NCI-H146 (cell line): ENCODE results near the gene ADAMTS16.

Experiments used
- DNase-seq: peaks from one replicate; lab custom pipeline; 2025; lab: John Stamatoyannopoulos, UW

ADAMTS16 gene

GRCh38 chr5:5287419-5287818 lies 147.3 kb downstream of the ADAMTS16 start:
- no peak for DNase-seq

GRCh38 chr5:5288201-5288600 lies 148.1 kb downstream of the ADAMTS16 start:
- no peak for DNase-seq

- no peak for DNase-seq
Observed at GRCh38 chr5:5289537-5289936, 149.4 kb downstream of the ADAMTS16 start.

- no peak for DNase-seq
Observed at GRCh38 chr5:5290674-5291334, 150.7 kb downstream of the ADAMTS16 start.

GRCh38 chr5:5291357-5291756 lies 151.2 kb downstream of the ADAMTS16 start:
- no peak for DNase-seq

- no peak for DNase-seq
Observed at GRCh38 chr5:5293029-5293428, 152.9 kb downstream of the ADAMTS16 start.

GRCh38 chr5:5294429-5294828 lies 154.3 kb downstream of the ADAMTS16 start:
- no peak for DNase-seq

GRCh38 chr5:5295351-5295750 lies 155.2 kb downstream of the ADAMTS16 start:
- no peak for DNase-seq

GRCh38 chr5:5296051-5296450 lies 155.9 kb downstream of the ADAMTS16 start:
- no peak for DNase-seq

- no peak for DNase-seq
Observed at GRCh38 chr5:5297432-5298067, 157.4 kb downstream of the ADAMTS16 start.

- DNase-seq, result no peak
Observed at GRCh38 chr5:5298068-5298633, 158.0 kb downstream of the ADAMTS16 start.

- DNase-seq, result no peak
Observed at GRCh38 chr5:5298841-5299541, 158.9 kb downstream of the ADAMTS16 start.

GRCh38 chr5:5301176-5301575 lies 161.0 kb downstream of the ADAMTS16 start:
- no peak for DNase-seq

GRCh38 chr5:5302201-5302600 lies 162.1 kb downstream of the ADAMTS16 start:
- no peak for DNase-seq

GRCh38 chr5:5303242-5303641 lies 163.1 kb downstream of the ADAMTS16 start:
- no peak for DNase-seq

- no peak for DNase-seq
Observed at GRCh38 chr5:5304361-5305020, 164.4 kb downstream of the ADAMTS16 start.

- no peak for DNase-seq
Observed at GRCh38 chr5:5306696-5307095, 166.6 kb downstream of the ADAMTS16 start.

- no peak for DNase-seq
Observed at GRCh38 chr5:5308319-5308718, 168.2 kb downstream of the ADAMTS16 start.

GRCh38 chr5:5309645-5310044 lies 169.5 kb downstream of the ADAMTS16 start:
- DNase-seq, result no peak

- DNase-seq, result no peak
Observed at GRCh38 chr5:5313101-5313635, 173.0 kb downstream of the ADAMTS16 start.

GRCh38 chr5:5314166-5314565 lies 174.0 kb downstream of the ADAMTS16 start:
- no peak for DNase-seq

- no peak for DNase-seq
Observed at GRCh38 chr5:5314626-5315025, 174.5 kb downstream of the ADAMTS16 start.
